Neural crest cell (in vitro differentiated cells): ENCODE results near the gene ALDH2. TPM values are rescaled to one million over a fixed set of nuclear protein-coding genes. Genes with fewer than 3 reads are reported as not detected.

ENCODE experiments used
- DNase-seq: peaks from one replicate; pipeline ENCODE4 v3.0.0; 2021; ENCODE audit warnings: low read depth, mixed read lengths, low spot score
- H3K27ac Mint-ChIP-seq: one replicate; pipeline ENCODE4 v1.8.0; 2021; ENCODE audit warnings: mild to moderate bottlenecking, mixed read lengths; ENCODE audit not compliant: unreplicated experiment
- H3K27me3 Mint-ChIP-seq: 2 replicates; pipeline ENCODE4 v1.8.0; 2021; ENCODE audit warnings: low read depth, mild to moderate bottlenecking, mixed read lengths
- H3K36me3 Mint-ChIP-seq: 2 replicates; pipeline ENCODE4 v1.8.0; 2021; ENCODE audit warnings: low read depth, mild to moderate bottlenecking, mixed read lengths
- H3K4me1 Mint-ChIP-seq: 2 replicates; pipeline ENCODE4 v1.8.0; 2021; ENCODE audit warnings: mixed read lengths
- H3K4me3 Mint-ChIP-seq: one replicate; pipeline ENCODE4 v1.8.0; 2021; ENCODE audit warnings: mild to moderate bottlenecking, mixed read lengths
- H3K9me3 Mint-ChIP-seq: 2 replicates; pipeline ENCODE4 v1.8.0; 2021; ENCODE audit warnings: mixed read lengths
- total RNA-seq: library from RNA; stranded (reverse); gene quantifications from 2 replicates; pipeline ENCODE4 v1.2.1, GENCODE V29; 2021
- TF ChIP-seq, protein P1 (sequence below): fragments of 200-600 bp; sonication (generic); conservative IDR thresholded peaks from 2 replicates; pipeline ENCODE4 v1.5.0; 2021; ENCODE audit warnings: antibody characterized with exemption, mild to moderate bottlenecking

Gene ALDH2
- total RNA-seq, 1 donor from 2014 or later: 65.9 TPM

DNA sequence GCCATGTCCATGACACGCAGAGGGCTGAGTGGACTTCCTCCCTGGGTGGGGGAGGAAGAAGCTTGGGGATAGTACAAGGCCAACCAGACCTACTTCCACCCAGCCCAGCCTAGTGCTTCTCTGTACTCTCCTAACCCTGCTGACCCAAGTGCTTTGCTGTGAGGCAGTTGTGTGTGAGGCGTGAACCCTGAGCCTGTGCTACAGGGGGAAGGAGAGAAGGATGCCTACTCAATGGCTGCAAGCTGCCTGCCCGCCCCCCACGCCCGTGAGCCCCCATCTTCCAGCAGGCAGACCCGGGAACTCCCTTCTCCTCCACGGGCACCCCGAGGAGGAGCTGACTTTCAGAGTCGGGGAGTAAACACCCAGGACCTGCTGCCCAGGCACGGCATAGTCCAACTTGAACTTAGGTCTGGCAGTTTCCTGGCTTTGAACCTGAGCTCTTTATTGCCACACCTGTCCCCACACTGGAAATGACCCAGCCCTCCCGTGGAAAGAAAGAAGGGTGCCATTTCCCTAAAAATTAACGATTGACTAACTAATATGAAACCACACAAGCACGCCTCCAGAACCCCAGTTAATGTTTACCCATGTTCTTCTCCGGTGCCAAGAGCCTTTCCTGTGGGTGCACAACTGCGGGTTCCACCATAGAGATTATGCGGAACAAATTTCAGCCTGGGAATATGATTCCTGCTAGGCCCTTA, 10.8 kb downstream of the ALDH2 start:
- no peak for DNase-seq
- TF ChIP-seq, protein P1, sequence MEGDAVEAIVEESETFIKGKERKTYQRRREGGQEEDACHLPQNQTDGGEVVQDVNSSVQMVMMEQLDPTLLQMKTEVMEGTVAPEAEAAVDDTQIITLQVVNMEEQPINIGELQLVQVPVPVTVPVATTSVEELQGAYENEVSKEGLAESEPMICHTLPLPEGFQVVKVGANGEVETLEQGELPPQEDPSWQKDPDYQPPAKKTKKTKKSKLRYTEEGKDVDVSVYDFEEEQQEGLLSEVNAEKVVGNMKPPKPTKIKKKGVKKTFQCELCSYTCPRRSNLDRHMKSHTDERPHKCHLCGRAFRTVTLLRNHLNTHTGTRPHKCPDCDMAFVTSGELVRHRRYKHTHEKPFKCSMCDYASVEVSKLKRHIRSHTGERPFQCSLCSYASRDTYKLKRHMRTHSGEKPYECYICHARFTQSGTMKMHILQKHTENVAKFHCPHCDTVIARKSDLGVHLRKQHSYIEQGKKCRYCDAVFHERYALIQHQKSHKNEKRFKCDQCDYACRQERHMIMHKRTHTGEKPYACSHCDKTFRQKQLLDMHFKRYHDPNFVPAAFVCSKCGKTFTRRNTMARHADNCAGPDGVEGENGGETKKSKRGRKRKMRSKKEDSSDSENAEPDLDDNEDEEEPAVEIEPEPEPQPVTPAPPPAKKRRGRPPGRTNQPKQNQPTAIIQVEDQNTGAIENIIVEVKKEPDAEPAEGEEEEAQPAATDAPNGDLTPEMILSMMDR: no peak
- Mint-ChIP-seq H3K36me3 (peaks cover 16% of the 10 kb centered on the region), H3K4me1 (peaks cover 32% of the 10 kb centered on the region), H3K4me3 (no peak overlapping the region), H3K9me3 (no peaks in the 10 kb centered on the region), H3K27ac (no peak overlapping the region), H3K27me3 (no peaks in the 10 kb centered on the region)

DNA sequence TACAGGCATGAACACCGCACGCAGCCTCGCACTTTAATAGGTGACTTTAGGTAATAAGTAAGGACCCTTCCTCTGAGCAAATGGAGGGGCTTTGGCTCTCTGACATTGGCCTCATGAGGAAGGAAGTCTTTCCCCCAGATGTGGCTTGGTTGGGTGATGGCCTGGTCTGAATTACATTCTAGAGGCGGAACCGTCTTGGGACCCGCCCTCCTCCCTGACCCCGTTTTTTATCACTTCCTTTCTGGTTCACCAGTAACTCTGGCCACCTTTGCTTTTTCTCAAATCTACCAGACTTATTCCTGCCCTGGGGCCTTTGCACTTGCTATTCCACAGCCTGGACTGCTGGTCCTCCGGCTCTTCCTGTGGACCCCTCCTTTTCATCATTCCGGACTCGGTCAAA, 13.4 kb downstream of the ALDH2 start:
- Mint-ChIP-seq H3K27me3 (no peaks in the 10 kb centered on the region), H3K27ac (no peak overlapping the region), H3K4me3 (no peak overlapping the region), H3K4me1 (peaks cover 11% of the 10 kb centered on the region), H3K9me3 (no peaks in the 10 kb centered on the region), H3K36me3 (peaks cover 19% of the 10 kb centered on the region)
- TF ChIP-seq, protein P1: no peak
- DNase-seq: no peak

DNA sequence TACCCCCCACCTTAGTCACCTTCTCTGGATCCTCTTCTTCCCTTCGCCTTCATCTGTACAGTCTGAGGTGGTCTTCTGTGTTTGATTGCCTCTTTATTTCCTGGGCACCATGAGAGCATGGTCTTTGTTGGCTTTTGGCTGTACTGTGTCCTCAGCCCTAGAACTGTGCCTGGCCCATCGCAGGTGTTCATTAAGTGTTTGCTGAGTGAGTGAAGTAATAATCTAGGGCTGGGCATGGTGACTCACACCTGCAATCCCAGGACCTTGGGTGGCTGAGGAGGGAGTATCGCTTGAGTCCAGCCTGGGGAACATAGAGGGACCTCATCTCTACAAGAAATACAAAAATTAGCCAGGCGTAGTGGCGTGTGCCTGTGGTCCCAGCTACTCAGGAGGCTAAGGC, 13.9 kb downstream of the ALDH2 start:
- Mint-ChIP-seq H3K36me3 (peaks cover 20% of the 10 kb centered on the region), H3K4me1 (peaks cover 6% of the 10 kb centered on the region)

DNA sequence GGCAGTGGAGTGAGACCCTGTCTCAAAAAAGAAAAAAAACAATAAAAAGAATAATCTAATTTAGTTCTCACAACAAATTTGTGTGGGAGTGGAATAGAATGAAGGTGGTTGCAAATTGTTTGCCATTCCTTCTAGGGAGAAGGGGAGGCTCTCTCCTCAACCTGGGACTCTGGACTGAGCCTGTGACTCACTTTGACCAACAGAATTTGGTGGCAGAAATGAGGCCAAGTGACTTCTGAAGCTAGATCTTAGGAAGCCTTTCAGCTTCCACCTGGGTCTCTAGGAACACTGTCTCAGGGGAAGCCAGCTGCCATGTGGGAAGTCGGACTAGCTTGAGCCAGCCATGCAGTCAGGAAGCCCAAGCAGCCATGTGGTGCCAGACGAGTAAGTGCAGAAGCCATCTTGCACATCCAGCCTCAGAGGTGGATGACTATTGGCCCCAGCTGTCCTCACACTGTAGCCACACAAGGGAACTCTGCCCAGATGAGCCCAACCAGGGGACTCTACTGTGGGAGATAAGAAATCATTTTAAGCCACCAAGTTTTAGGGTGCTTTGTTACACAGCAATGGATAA, 14.4 kb downstream of the ALDH2 start:
- H3K9me3 Mint-ChIP-seq: no peaks in the 10 kb centered on the region
- no peaks in the 10 kb centered on the region for H3K27me3 Mint-ChIP-seq
- peaks cover 17% of the 10 kb centered on the region for H3K36me3 Mint-ChIP-seq
- peaks cover under 1% of the 10 kb centered on the region for H3K4me1 Mint-ChIP-seq
- TF ChIP-seq, protein P1: no peak
- no peak for DNase-seq
- no peak overlapping the region for H3K4me3 Mint-ChIP-seq
- no peak overlapping the region for H3K27ac Mint-ChIP-seq

More for the DNA sequence above, 13.9 kb downstream of the ALDH2 start:
- H3K27me3 Mint-ChIP-seq: no peaks in the 10 kb centered on the region
- no peaks in the 10 kb centered on the region for H3K9me3 Mint-ChIP-seq
- TF ChIP-seq, protein P1: no peak
- no peak for DNase-seq
- H3K4me3 Mint-ChIP-seq: no peak overlapping the region
- no peak overlapping the region for H3K27ac Mint-ChIP-seq

DNA sequence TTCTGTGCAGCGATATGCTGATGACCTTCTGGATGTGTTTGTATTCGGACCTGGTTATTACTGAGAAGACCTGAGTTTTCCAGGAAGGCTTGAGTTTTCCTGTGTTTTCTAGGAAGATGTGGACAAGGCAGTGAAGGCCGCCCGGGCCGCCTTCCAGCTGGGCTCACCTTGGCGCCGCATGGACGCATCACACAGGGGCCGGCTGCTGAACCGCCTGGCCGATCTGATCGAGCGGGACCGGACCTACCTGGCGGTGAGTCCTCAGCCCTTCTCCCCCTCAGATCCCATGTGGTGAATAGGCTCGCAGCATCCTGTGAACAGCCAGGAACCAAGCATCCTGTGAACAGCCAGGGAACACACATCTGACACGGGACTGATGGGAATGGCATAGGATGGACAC, 16.3 kb downstream of the ALDH2 start:
- peaks cover 15% of the 10 kb centered on the region for H3K36me3 Mint-ChIP-seq
- H3K27me3 Mint-ChIP-seq: no peaks in the 10 kb centered on the region
- TF ChIP-seq, protein P1: no peak
- DNase-seq: no peak
- H3K4me3 Mint-ChIP-seq: no peak overlapping the region
- H3K27ac Mint-ChIP-seq: no peak overlapping the region
- H3K4me1 Mint-ChIP-seq: no peaks in the 10 kb centered on the region
- H3K9me3 Mint-ChIP-seq: no peaks in the 10 kb centered on the region
